Measurements from ENCODE around the gene SUMF1.
"Not testable (repeated sequence)": the region's sequence is repeated elsewhere in the genome, so short reads cannot be mapped to it uniquely, and the experiment has no call there.

SUMF1 gene

GRCh38 chr3:4332574-4332973 is 134.5 kb downstream of the SUMF1 start:
- DNase-seq = no peak

DNA sequence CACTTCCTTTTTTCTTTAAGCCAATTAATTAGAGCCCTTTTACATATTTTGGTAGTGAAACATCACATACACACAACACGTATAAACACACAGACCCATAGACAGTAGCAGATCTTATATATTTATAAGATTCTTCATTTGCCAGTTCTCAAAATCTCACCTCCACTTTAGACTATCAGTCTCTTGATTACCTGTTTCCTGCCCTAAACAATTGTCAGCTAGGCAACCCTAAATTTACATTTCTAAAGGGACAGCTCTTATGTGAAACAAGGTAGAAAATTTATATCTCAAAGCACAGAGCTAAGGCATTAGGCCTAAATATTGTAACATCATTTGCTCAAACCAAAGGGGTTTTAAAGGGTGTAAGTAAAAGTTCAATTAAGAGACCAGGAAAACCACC is 135.0 kb downstream of the SUMF1 start:
- no peak for DNase-seq

GRCh38 chr3:4329806-4330205 is 137.3 kb downstream of the SUMF1 start:
- not testable (repeated sequence) for DNase-seq

- DNase-seq = no peak
Measured at GRCh38 chr3:4326868-4327267, 140.2 kb downstream of the SUMF1 start.

DNA sequence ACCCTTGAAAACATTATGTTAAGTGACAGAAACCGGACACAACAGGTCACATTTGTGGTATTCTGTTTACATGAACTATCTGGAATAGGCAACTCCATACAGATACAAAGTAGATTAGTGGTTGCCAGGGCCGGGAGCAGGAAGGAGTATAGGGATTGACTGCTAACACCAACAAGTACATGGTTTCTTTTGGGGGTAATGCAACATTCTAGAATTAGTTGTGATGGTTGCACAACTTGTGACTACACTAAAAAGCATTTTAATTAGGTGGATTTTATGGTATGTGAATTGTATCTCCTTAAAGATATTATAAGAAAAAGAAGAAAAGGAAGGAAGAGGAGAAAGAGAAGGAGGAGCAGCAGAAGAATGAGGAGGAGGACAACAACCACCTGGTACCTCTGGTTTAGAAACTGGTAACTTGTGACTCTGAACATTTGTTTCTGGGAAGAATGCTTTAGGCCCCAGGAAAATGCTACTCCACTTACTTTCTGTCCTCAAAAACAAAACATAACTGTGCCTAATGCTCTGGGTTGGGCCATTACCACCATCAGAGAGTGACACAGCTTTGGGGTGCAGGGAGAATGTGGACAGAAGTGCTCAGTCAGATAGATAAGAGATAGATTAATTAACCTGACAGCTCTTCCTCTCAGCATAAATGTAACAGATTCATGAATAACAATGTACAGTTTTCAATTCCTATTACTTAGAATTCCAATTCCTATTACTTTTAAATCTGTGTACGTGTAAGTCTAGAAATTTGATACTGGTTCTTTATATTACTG is 143.6 kb downstream of the SUMF1 start:
- DNase-seq = no peak

DNA sequence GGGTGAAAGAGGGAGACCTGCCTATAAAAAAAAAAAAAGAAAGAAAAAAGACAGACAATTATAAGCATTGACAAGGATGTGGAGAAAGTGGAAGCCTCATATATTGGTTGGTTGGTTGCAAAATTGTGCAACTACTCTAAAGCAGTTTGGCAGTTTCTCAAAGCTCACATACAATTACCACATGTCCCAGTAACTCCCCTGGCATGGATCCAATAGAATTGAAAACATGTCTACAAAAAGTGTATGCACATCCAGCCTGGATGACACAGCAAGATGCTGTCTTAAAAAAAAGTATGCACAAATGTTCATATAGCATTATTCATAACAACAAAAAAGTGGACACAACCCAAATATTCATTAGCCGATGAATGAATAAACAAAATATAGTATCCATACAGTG is 144.4 kb downstream of the SUMF1 start:
- no peak for DNase-seq

DNA sequence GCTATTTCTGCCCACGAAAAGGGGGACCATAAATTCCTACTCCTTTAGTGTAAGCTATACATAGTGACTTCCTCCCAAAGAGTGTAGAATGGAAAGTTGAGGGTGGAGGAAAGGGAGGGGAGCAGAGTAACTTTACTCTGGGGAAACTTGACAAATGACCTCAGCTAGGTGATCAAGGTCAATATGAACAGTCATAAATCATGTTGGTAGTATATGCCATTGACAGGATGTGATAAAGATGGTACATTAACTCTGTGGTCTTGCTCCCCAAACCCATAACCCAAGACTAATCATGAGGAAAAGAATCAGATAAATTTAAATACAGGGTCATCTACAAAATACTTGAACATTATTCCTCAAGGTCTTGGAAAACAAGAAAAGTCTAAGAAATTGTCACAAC is 145.3 kb downstream of the SUMF1 start:
- no peak for DNase-seq

DNA sequence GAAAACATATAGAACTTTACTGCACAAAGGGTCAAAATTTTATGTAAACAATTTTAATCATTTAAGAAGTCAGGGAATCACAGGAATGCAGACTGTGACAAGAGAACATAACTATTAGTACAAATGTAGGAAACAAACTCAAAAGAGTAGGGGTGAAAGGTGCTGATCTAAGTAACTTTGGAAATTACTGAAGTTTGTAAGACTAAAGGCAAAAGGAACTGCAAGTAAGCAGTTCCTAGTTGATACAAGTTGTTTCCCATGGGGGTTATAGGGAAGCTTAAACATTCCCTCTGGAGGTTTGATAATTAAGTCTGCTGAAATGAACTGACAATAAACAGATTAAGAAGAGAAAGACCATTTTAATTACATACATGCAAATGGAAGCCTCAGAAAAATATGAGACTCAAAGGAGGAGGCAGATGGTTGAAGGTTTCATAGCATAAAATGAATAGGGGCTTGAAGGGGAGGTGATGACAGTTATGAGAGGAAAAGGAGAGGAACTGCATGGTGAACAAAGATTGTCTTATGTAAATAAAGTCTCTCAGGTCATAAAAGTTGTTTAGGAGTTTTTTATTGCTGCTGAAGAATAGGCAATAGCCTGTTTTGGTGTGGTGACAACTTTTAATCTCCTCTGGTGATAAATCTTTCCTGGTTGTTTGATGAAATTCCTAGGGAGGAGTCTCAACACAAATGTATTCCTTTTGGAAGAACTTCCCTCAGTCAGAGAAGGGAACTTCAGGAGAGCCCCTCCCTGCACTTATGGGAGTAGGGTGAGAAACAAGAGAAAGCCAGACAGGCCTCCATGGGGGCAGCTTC is 146.8 kb downstream of the SUMF1 start:
- DNase-seq = no peak

- DNase-seq = no peak
Measured at GRCh38 chr3:4314688-4315087, 152.4 kb downstream of the SUMF1 start.

GRCh38 chr3:4313606-4314293 is 153.3 kb downstream of the SUMF1 start:
- no peak for DNase-seq

DNA sequence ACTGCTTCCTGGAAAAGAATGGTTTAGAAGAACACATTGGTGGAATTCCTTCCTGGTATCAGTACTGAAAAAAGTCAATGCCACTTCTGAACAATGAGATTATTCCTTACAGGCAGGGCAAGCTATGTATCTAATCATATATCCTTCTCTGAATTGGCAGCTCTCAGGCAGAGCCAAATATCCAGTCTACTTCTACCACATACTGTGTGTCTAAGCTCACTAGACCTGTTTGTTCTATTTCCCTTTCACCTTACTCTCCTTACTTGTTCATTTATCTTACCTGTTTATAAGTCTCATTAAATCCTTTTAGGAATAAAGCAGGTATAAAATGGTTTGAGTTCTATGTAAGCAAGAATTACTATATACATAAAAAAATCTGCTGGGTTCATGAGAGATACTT is 155.6 kb downstream of the SUMF1 start:
- DNase-seq = no peak
